Caco-2 (cell line): ENCODE data around the gene HDAC4. TPM values are rescaled to one million over a fixed set of nuclear protein-coding genes. Genes with fewer than 3 reads are reported as not detected.

Experiments
- BruUV-seq: library from RNA; stranded (reverse); fragments of 400-500 nt; replicated peaks from 2 replicates; lab custom pipeline; 2021; lab: Mats Ljungman, UMichigan
- CTCF ChIA-PET: fragments of 300-600 bp; sonication (Branson Sonifier 250); formaldehyde crosslinking; loops from one replicate; lab custom pipeline; 2022; ENCODE audit warnings: antibody characterized with exemption; lab: Charles Lee
- POLR2A ChIA-PET: fragments of 300-600 bp; sonication (Branson Sonifier 250); formaldehyde crosslinking; loops from one replicate; lab custom pipeline; 2022; ENCODE audit warnings: antibody characterized with exemption; lab: Charles Lee
- DNase-seq, 2 experiments: peaks; one replicate each; pipeline versions ENCODE4 v3.0.0 to v3.0.0-alpha.2; 2020 to 2022
- H3K27me3 ChIP-seq: replicated peaks from 2 replicates; pipeline ENCODE4 v1.6.0; 2011; ENCODE audit warnings: low read length; ENCODE audit not compliant: control insufficient read depth, insufficient read depth
- H3K36me3 ChIP-seq: 2 replicates; pipeline ENCODE4 v1.5.1; 2011; ENCODE audit warnings: low read length; ENCODE audit not compliant: control insufficient read depth, insufficient read depth
- H3K4me1 ChIP-seq: fragments of 250-450 bp; sonication (Bioruptor Pico); 2 replicates; pipeline ENCODE4 v1.5.1; 2020; ENCODE audit warnings: mild to moderate bottlenecking
- H3K4me3 ChIP-seq: 2 replicates; pipeline ENCODE4 v1.5.1; 2011; ENCODE audit warnings: low read depth, mild to moderate bottlenecking, control low read depth, low read length
- H3K9me3 ChIP-seq: fragments of 250-450 bp; sonication (Bioruptor Pico); 2 replicates; pipeline ENCODE4 v1.5.1; 2020; ENCODE audit warnings: mild to moderate bottlenecking, moderate library complexity
- H3K27ac Mint-ChIP-seq: one replicate; pipeline ENCODE4 v1.8.0; 2022; ENCODE audit warnings: mixed read lengths; ENCODE audit not compliant: unreplicated experiment
- H3K27me3 Mint-ChIP-seq: one replicate; pipeline ENCODE4 v1.8.0; 2022; ENCODE audit warnings: mixed read lengths; ENCODE audit not compliant: insufficient read depth, unreplicated experiment
- H3K36me3 Mint-ChIP-seq: one replicate; pipeline ENCODE4 v1.8.0; 2022; ENCODE audit warnings: mild to moderate bottlenecking, mixed read lengths; ENCODE audit not compliant: insufficient read depth, unreplicated experiment
- H3K4me1 Mint-ChIP-seq: one replicate; pipeline ENCODE4 v1.8.0; 2022; ENCODE audit warnings: low read depth, mixed read lengths; ENCODE audit not compliant: unreplicated experiment
- H3K4me3 Mint-ChIP-seq: one replicate; pipeline ENCODE4 v1.8.0; 2022; ENCODE audit warnings: mild to moderate bottlenecking, moderate library complexity, mixed read lengths; ENCODE audit not compliant: unreplicated experiment
- H3K9me3 Mint-ChIP-seq: one replicate; pipeline ENCODE4 v1.8.0; 2022; ENCODE audit warnings: mixed read lengths; ENCODE audit not compliant: unreplicated experiment
- intact Hi-C: fragments of 100-400 bp; cut with micrococcal nuclease; formaldehyde crosslinking; loops from one replicate; pipeline ENCODE4 v1.10.0; 2022; ENCODE audit not compliant: unreplicated experiment
- total RNA-seq: library from RNA; stranded (reverse); gene quantifications from 2 replicates; pipeline ENCODE4 v1.2.3, GENCODE V29; 2022
- TF ChIP-seq, protein P1 (sequence below), 2 experiments: fragments of 200-600 bp in 1 of 2; IDR thresholded peaks; 1 replicate in 1 of 2; 2 replicates in 1 of 2; pipeline versions ENCODE4 v1.5.1 to v1.8.0; 2011 to 2022; ENCODE audit warnings: antibody characterized with exemption in 1 of 2, control low read depth in 1 of 2, inconsistent platforms in 1 of 2, low read depth in 1 of 2, low read length in 1 of 2, mild to moderate bottlenecking in 1 of 2, moderate library complexity in 1 of 2; ENCODE audit not compliant: insufficient read depth in 1 of 2, severe bottlenecking in 1 of 2, unreplicated experiment in 1 of 2

The HDAC4 gene
- total RNA-seq, 1 experiment from 2014 or later: 15.5 TPM

GRCh38 chr2:239238381-239238780 lies 162.4 kb downstream of the HDAC4 start:
- no peak overlapping the region for H3K27ac Mint-ChIP-seq
- no peaks in the 10 kb centered on the region for H3K27me3 Mint-ChIP-seq
- Histone ChIP-seq H3K36me3 (no peaks in the 10 kb centered on the region), H3K4me1 (no peaks in the 10 kb centered on the region), H3K27me3 (no peaks in the 10 kb centered on the region), H3K4me3 (no peak overlapping the region), H3K9me3 (no peaks in the 10 kb centered on the region)
- TF ChIP-seq, protein P1, sequence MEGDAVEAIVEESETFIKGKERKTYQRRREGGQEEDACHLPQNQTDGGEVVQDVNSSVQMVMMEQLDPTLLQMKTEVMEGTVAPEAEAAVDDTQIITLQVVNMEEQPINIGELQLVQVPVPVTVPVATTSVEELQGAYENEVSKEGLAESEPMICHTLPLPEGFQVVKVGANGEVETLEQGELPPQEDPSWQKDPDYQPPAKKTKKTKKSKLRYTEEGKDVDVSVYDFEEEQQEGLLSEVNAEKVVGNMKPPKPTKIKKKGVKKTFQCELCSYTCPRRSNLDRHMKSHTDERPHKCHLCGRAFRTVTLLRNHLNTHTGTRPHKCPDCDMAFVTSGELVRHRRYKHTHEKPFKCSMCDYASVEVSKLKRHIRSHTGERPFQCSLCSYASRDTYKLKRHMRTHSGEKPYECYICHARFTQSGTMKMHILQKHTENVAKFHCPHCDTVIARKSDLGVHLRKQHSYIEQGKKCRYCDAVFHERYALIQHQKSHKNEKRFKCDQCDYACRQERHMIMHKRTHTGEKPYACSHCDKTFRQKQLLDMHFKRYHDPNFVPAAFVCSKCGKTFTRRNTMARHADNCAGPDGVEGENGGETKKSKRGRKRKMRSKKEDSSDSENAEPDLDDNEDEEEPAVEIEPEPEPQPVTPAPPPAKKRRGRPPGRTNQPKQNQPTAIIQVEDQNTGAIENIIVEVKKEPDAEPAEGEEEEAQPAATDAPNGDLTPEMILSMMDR (IDR thresholded peaks at IDR 0.05; ENCODE audit: insufficient read depth in 1 of 2, low read depth in 1 of 2, low read length in 1 of 2, severe bottlenecking in 1 of 2, unreplicated experiment in 1 of 2): no peak
- DNase-seq: no peak
- intact Hi-C loops: no loop called here
- ChIA-PET CTCF (no interaction called here), POLR2A (no interaction called here)
- peaks cover 10% of the 10 kb centered on the region for H3K9me3 Mint-ChIP-seq
- no peaks in the 10 kb centered on the region for H3K36me3 Mint-ChIP-seq
- no TSS peak for BruUV-seq
- H3K4me3 Mint-ChIP-seq: no peak overlapping the region
- no peaks in the 10 kb centered on the region for H3K4me1 Mint-ChIP-seq

DNA sequence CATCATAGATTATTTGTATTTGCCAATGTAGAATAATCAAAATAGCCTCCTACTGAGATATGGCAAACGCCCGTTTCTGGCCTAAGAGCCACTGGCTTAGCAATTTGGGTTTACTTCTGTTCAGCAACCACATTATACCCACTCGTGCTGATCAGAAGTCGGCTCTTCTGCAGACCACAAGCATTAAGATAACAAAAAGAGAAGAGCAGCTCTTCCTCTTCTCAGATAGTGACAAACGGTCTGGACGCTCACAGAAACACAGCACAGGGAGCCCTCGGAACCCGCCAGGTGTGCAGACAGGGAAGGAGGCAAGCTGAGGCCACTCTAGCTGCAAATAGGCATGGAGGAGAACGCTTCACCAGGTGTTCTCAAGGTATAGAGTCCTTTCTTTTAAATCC lies 164.0 kb downstream of the HDAC4 start:
- POLR2A ChIA-PET: no interaction called here

GRCh38 chr2:239236043-239236807 lies 164.6 kb downstream of the HDAC4 start:
- no peaks in the 10 kb centered on the region for H3K4me1 ChIP-seq
- intact Hi-C loops: no loop called here
- TF ChIP-seq, protein P1 (IDR thresholded peaks at IDR 0.05; ENCODE audit: insufficient read depth in 1 of 2, low read depth in 1 of 2, low read length in 1 of 2, severe bottlenecking in 1 of 2, unreplicated experiment in 1 of 2): no peak
- H3K9me3 ChIP-seq: no peaks in the 10 kb centered on the region
- H3K4me3 ChIP-seq: no peak overlapping the region
- Mint-ChIP-seq H3K27ac (no peak overlapping the region), H3K9me3 (no peaks in the 10 kb centered on the region), H3K27me3 (no peaks in the 10 kb centered on the region), H3K36me3 (no peaks in the 10 kb centered on the region), H3K4me1 (no peaks in the 10 kb centered on the region), H3K4me3 (no peak overlapping the region)
- ChIA-PET POLR2A (no interaction called here), CTCF (no interaction called here)
- H3K36me3 ChIP-seq: no peaks in the 10 kb centered on the region
- BruUV-seq: no TSS peak
- H3K27me3 ChIP-seq: no peaks in the 10 kb centered on the region
- no peak for DNase-seq

More for the DNA sequence above, 164.0 kb downstream of the HDAC4 start:
- Mint-ChIP-seq H3K4me3 (no peak overlapping the region), H3K4me1 (no peaks in the 10 kb centered on the region), H3K27me3 (no peaks in the 10 kb centered on the region), H3K36me3 (no peaks in the 10 kb centered on the region), H3K27ac (no peak overlapping the region), H3K9me3 (peaks cover 3% of the 10 kb centered on the region)
- Histone ChIP-seq H3K27me3 (no peaks in the 10 kb centered on the region), H3K36me3 (no peaks in the 10 kb centered on the region), H3K9me3 (no peaks in the 10 kb centered on the region), H3K4me3 (no peak overlapping the region), H3K4me1 (no peaks in the 10 kb centered on the region)
- no peak for DNase-seq
- BruUV-seq: no TSS peak
- TF ChIP-seq, protein P1 (IDR thresholded peaks at IDR 0.05; ENCODE audit: insufficient read depth in 1 of 2, low read depth in 1 of 2, low read length in 1 of 2, severe bottlenecking in 1 of 2, unreplicated experiment in 1 of 2): no peak
- intact Hi-C loops: no loop called here
- CTCF ChIA-PET: no interaction called here
